ENCODE measurements around the gene TFCP2L1. TPM values are rescaled to one million over a fixed set of nuclear protein-coding genes. Genes with fewer than 3 reads are reported as not detected.

TFCP2L1 gene
- total and polyA plus RNA-seq, 2 donors (not counting 1 experiment from before 2014, with no cell fraction given) = not detected

DNA sequence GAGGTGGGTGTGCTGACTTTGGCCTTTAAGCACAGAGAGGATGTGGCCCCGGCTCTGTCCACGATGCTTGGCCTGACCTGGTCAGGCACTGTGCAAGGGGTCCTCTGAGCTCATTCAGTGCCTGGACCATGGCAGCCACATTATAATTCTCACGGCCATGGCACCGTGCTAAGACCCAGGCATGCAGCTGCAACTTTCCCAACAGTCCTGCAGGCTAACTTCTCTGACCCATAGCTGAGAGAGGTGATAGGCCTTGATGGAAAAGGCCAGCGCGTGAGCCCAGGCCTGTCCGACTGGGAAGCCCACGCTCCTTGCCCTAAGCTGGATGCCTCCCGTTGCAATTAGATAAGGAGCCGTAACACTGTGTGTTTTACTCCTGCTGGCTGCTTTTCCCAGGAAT lies 99.9 kb downstream of the TFCP2L1 start:
- Histone ChIP-seq H3K4me2 (ENCODE audit: extremely low read depth, insufficient read depth, low read length) (no peak overlapping the region), H3K9me3 (ENCODE audit: control insufficient read depth, insufficient read depth, low read depth, low read length) (no peaks in the 10 kb centered on the region)

DNA sequence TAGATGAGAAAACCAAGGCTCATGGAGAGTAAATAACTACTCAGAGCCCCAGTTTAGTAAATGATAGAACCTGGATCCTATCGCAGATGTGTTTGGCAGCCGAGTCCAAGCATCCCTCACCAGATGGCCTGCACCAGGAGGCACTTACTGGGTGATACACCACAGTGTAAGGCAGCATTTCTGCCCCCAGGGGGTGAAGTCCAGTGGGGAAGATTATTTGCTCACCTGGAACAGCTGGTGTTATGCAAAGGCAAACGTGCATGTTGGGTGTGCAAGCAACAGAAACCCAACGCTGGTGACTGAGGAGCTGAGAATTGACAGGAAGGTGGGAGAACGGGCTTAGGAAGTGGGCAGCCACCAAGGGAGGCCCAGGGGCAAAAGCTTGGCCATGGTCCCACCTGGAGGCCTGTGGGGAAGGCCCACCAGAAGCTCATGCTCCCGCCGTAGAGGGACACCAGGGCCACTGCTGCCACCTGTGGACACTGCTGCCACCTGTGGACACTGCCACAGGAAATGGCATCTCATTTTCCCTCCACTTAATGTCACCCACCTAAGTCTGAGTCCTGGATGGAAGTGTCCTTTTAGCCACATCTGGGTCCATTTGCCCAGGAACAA lies 100.6 kb downstream of the TFCP2L1 start:
- DNase-seq (ENCODE audit: low read depth in 2 of 2) = no peak
- peaks cover 2% of the 10 kb centered on the region for H3K27me3 ChIP-seq (ENCODE audit: control insufficient read depth, insufficient read depth, low read length)
- no peaks in the 10 kb centered on the region for H3K4me1 ChIP-seq (ENCODE audit: control insufficient read depth, extremely low read depth, insufficient read depth, low read length)
- H4K20me1 ChIP-seq (ENCODE audit: control insufficient read depth, extremely low read depth, insufficient read depth, low read length) = no peaks in the 10 kb centered on the region
- no peak overlapping the region for H3K9ac ChIP-seq (ENCODE audit: insufficient read depth, low read length)
- H3K79me2 ChIP-seq (ENCODE audit: control insufficient read depth, insufficient read depth, low read length) = no peaks in the 10 kb centered on the region
- no peak overlapping the region for H3K4me2 ChIP-seq (ENCODE audit: extremely low read depth, insufficient read depth, low read length)
- H3K4me3 ChIP-seq (replicated peaks in 1 of 4; ENCODE audit: control extremely low read depth in 1 of 4, insufficient read depth in 1 of 4, low read depth in 3 of 4, low read length in 4 of 4) = no peak overlapping the region
- no peak for TF ChIP-seq EZH2 (IDR thresholded peaks at IDR 0.05; ENCODE audit: low read length, missing control alignments)
- TF ChIP-seq, protein P1, sequence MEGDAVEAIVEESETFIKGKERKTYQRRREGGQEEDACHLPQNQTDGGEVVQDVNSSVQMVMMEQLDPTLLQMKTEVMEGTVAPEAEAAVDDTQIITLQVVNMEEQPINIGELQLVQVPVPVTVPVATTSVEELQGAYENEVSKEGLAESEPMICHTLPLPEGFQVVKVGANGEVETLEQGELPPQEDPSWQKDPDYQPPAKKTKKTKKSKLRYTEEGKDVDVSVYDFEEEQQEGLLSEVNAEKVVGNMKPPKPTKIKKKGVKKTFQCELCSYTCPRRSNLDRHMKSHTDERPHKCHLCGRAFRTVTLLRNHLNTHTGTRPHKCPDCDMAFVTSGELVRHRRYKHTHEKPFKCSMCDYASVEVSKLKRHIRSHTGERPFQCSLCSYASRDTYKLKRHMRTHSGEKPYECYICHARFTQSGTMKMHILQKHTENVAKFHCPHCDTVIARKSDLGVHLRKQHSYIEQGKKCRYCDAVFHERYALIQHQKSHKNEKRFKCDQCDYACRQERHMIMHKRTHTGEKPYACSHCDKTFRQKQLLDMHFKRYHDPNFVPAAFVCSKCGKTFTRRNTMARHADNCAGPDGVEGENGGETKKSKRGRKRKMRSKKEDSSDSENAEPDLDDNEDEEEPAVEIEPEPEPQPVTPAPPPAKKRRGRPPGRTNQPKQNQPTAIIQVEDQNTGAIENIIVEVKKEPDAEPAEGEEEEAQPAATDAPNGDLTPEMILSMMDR (conservative IDR thresholded peaks at IDR 0.05 in 1 of 2, IDR thresholded peaks at IDR 0.05 in 1 of 2; ENCODE audit: low read depth in 1 of 2, low read length in 2 of 2) = no peak
- H3K9me3 ChIP-seq (ENCODE audit: control insufficient read depth, insufficient read depth, low read depth, low read length) = no peaks in the 10 kb centered on the region
- H2AFZ ChIP-seq (ENCODE audit: low read length) = no peak overlapping the region
- no peak overlapping the region for H3K27ac ChIP-seq (ENCODE audit: insufficient read depth, low read length)
- no peaks in the 10 kb centered on the region for H3K36me3 ChIP-seq (ENCODE audit: control insufficient read depth, insufficient read depth, low read length)

More for the DNA sequence above, 99.9 kb downstream of the TFCP2L1 start:
- Histone ChIP-seq H3K27ac (ENCODE audit: insufficient read depth, low read length) (no peak overlapping the region), H3K4me3 (replicated peaks in 1 of 4; ENCODE audit: control extremely low read depth in 1 of 4, insufficient read depth in 1 of 4, low read depth in 3 of 4, low read length in 4 of 4) (no peak overlapping the region), H3K79me2 (ENCODE audit: control insufficient read depth, insufficient read depth, low read length) (no peaks in the 10 kb centered on the region), H3K9ac (ENCODE audit: insufficient read depth, low read length) (no peak overlapping the region), H3K4me1 (ENCODE audit: control insufficient read depth, extremely low read depth, insufficient read depth, low read length) (no peaks in the 10 kb centered on the region), H2AFZ (ENCODE audit: low read length) (no peak overlapping the region), H3K36me3 (ENCODE audit: control insufficient read depth, insufficient read depth, low read length) (no peaks in the 10 kb centered on the region), H3K27me3 (ENCODE audit: control insufficient read depth, insufficient read depth, low read length) (peaks cover 2% of the 10 kb centered on the region), H4K20me1 (ENCODE audit: control insufficient read depth, extremely low read depth, insufficient read depth, low read length) (no peaks in the 10 kb centered on the region)
- TF ChIP-seq EZH2 (IDR thresholded peaks at IDR 0.05; ENCODE audit: low read length, missing control alignments) = no peak
- no peak for DNase-seq (ENCODE audit: low read depth in 2 of 2)

DNA sequence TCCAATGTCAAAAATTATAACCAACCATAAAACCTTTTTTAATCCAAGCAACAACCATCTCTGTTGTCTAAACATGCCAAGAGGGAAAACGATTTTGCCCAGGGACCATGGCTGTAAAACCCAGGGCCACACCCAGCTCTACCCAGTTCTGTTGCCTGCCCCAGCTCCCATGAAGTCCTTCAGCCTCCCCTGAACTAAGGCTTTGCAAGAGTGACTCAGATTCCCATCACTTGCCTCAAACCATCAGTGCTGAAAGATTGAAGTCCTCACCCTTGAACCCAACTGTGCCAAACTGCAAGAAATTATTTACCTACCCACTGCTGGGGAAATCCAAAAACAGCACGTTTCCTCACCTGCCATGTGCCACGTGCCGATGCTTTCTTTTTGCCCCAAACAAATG lies 102.5 kb downstream of the TFCP2L1 start:
- H3K36me3 ChIP-seq (ENCODE audit: control insufficient read depth, insufficient read depth, low read length) = no peaks in the 10 kb centered on the region
- no peak for DNase-seq (ENCODE audit: low read depth in 2 of 2)
- H3K4me3 ChIP-seq (replicated peaks in 1 of 4; ENCODE audit: control extremely low read depth in 1 of 4, insufficient read depth in 1 of 4, low read depth in 3 of 4, low read length in 4 of 4) = no peak overlapping the region
- H3K79me2 ChIP-seq (ENCODE audit: control insufficient read depth, insufficient read depth, low read length) = no peaks in the 10 kb centered on the region
- H3K27ac ChIP-seq (ENCODE audit: insufficient read depth, low read length) = no peak overlapping the region
- no peaks in the 10 kb centered on the region for H3K4me1 ChIP-seq (ENCODE audit: control insufficient read depth, extremely low read depth, insufficient read depth, low read length)
- TF ChIP-seq EZH2 (IDR thresholded peaks at IDR 0.05; ENCODE audit: low read length, missing control alignments) = no peak
- TF ChIP-seq, protein P1 (conservative IDR thresholded peaks at IDR 0.05 in 1 of 2, IDR thresholded peaks at IDR 0.05 in 1 of 2; ENCODE audit: low read depth in 1 of 2, low read length in 2 of 2) = no peak
- no peak overlapping the region for H3K4me2 ChIP-seq (ENCODE audit: extremely low read depth, insufficient read depth, low read length)
- H3K27me3 ChIP-seq (ENCODE audit: control insufficient read depth, insufficient read depth, low read length) = no peaks in the 10 kb centered on the region
- H4K20me1 ChIP-seq (ENCODE audit: control insufficient read depth, extremely low read depth, insufficient read depth, low read length) = no peaks in the 10 kb centered on the region
- no peaks in the 10 kb centered on the region for H3K9me3 ChIP-seq (ENCODE audit: control insufficient read depth, insufficient read depth, low read depth, low read length)
- H3K9ac ChIP-seq (ENCODE audit: insufficient read depth, low read length) = no peak overlapping the region
- no peak overlapping the region for H2AFZ ChIP-seq (ENCODE audit: low read length)

Measured in fibroblast of lung (primary cell).